Spleen (tissue), 11 donors: ENCODE data around the gene TP53INP2. TPM values are rescaled to one million over a fixed set of nuclear protein-coding genes. Genes with fewer than 3 reads are reported as not detected.
"Not testable (repeated sequence)": the region's sequence is repeated elsewhere in the genome, so short reads cannot be mapped to it uniquely, and the experiment has no call there.

Source experiments
- DNase-seq: peaks from one replicate; pipeline ENCODE4 v3.0.0-alpha.2; 2020
- H3K27ac ChIP-seq, 8 donors: fragments of 200-600 bp; sonication (generic) in 7 of 8; 1 replicate in 4 of 8; 2 replicates in 4 of 8; pipeline versions ENCODE4 v1.5.0 to v1.8.0; 2016 to 2021; ENCODE audit warnings: inconsistent platforms in 4 of 8, mild to moderate bottlenecking in 4 of 8, moderate library complexity in 1 of 8
- H3K27me3 ChIP-seq, 7 donors: fragments of 200-600 bp; sonication (generic) in 6 of 7; replicated peaks in 1 of 7; 1 replicate in 4 of 7; 2 replicates in 3 of 7; pipeline versions ENCODE4 v1.5.0 to v1.8.0; 2016 to 2021; ENCODE audit warnings: inconsistent platforms in 3 of 7, mild to moderate bottlenecking in 1 of 7
- H3K36me3 ChIP-seq, 6 donors: fragments of 200-600 bp; sonication (generic) in 5 of 6; 1 replicate in 4 of 6; 2 replicates in 2 of 6; pipeline versions ENCODE4 v1.5.0 to v1.8.0; 2016 to 2021; ENCODE audit warnings: inconsistent platforms in 2 of 6
- H3K4me1 ChIP-seq, 6 donors: fragments of 200-600 bp; sonication (generic) in 5 of 6; 1 replicate in 3 of 6; 2 replicates in 3 of 6; pipeline versions ENCODE4 v1.5.0 to v1.8.0; 2016 to 2021; ENCODE audit warnings: inconsistent platforms in 3 of 6
- H3K4me3 ChIP-seq, 8 donors: fragments of 200-600 bp; sonication (generic) in 7 of 8; 1 replicate in 4 of 8; 2 replicates in 4 of 8; pipeline versions ENCODE4 v1.5.0 to v1.8.0; 2016 to 2021; ENCODE audit warnings: inconsistent platforms in 4 of 8, mild to moderate bottlenecking in 4 of 8, moderate library complexity in 2 of 8
- H3K9me3 ChIP-seq, 8 donors: fragments of 200-600 bp; sonication (generic) in 7 of 8; 1 replicate in 4 of 8; 2 replicates in 4 of 8; pipeline versions ENCODE4 v1.5.0 to v1.8.0; 2016 to 2021; ENCODE audit warnings: inconsistent platforms in 4 of 8
- POLR2A ChIP-seq, 3 donors: fragments of 450-650 bp; IDR thresholded peaks; one replicate each; pipeline ENCODE4 v1.5.1; 2017; ENCODE audit warnings: antibody characterized with exemption in 3 of 3, mild to moderate bottlenecking in 1 of 3
- POLR2AphosphoS5 ChIP-seq, 3 donors: sonication (generic); formaldehyde crosslinking; IDR thresholded peaks; one replicate each; pipeline ENCODE4 v1.5.1; 2017; ENCODE audit warnings: antibody characterized with exemption in 3 of 3
- WGBS, 5 donors: extraction: QIAGEN DNeasy Blood & Tissue Kit in 3 of 5; methylation state at CpG; one replicate each; pipeline versions ENCODE4 v1.1.5 to v1.1.7; 2013 to 2018; 5-methylcytosine and 5-hydroxymethylcytosine counted together
- intact Hi-C: fragments of 100-400 bp; cut with DNase I; formaldehyde crosslinking; loops from one replicate; pipeline ENCODE4 v1.15.0; 2023; ENCODE audit warnings: low total_unique reads
- polyA plus RNA-seq, 3 donors: library from polyadenylated mRNA; stranded (reverse); fragments of 200-250 nt; gene quantifications; one replicate each; pipeline ENCODE4 v1.2.1, GENCODE V29; 2013
- total RNA-seq, 7 donors: library from RNA; depleted of rRNA in 3 of 7; stranded (reverse); fragments of >200 nt in 3 of 7; fragmentation: NEBNext Ultra II Directional in 4 of 7; extraction: Animal tissue kit (Norgen Biotek cat#: 25700) in 4 of 7; gene quantifications; one replicate each; pipeline versions ENCODE4 v1.1.0 to v1.2.1, GENCODE V29; 2016 to 2021
- TF ChIP-seq, protein P1 (sequence below), 11 experiments: fragments of 200-600 bp in 7 of 11; fragments of 450-650 bp in 4 of 11; sonication (generic) in 4 of 11; IDR thresholded peaks in 8 of 11; conservative IDR thresholded peaks in 3 of 11; 1 replicate in 7 of 11; 2 replicates in 4 of 11; pipeline versions ENCODE4 v1.4.0 to v1.8.0; 2016 to 2021; ENCODE audit warnings: antibody characterized with exemption in 11 of 11, inconsistent platforms in 4 of 11, mild to moderate bottlenecking in 1 of 11
- donor health status: healthy with polysubstance abuse.
- donor health status: DM: no; HTN: no; CAD: no; lungs with moderate emphysema.
- donor health status: DM: no; HTN: no; CAD: no.
- donor health status: Bipolar disorder and iron deficiency.
- donor health status: healthy.
- donor health status: DM: no; HTN: no; CAD: no.
- donor health status: DM: yes; HTN: yes; CAD: no.

Gene TP53INP2
- total and polyA plus RNA-seq, 10 donors = 2.0 to 10.6 (median 6.4) TPM

DNA sequence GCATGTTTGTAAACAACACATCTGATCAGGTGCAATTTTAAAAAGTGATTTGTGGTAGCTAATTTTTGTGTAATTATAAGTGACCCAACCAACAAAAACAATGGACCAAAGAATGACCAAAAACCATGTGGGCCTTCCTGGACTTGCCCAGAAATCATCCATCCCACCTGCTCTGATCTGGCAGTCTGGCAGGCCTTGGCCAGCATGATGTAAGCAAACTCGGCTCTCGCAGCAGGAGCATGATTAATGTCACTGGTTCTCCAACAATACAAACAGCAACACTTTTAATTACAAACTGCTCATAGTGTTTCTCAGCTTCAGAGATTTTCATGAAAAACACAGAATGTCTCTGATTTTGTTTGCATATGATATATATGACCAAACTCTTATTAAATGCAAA lies 16.1 kb downstream of the TP53INP2 start:
- Histone ChIP-seq H3K4me3 (no peak overlapping the region), H3K4me1 (peaks cover 0 to 7% (median 0%) of the 10 kb centered on the region in 6 donors), H3K27me3 (no peaks in the 10 kb centered on the region), H3K36me3 (peaks cover 0 to 95% (median 34%) of the 10 kb centered on the region in 6 donors), H3K9me3 (no peaks in the 10 kb centered on the region), H3K27ac (no peak overlapping the region)
- TF ChIP-seq, protein P1, sequence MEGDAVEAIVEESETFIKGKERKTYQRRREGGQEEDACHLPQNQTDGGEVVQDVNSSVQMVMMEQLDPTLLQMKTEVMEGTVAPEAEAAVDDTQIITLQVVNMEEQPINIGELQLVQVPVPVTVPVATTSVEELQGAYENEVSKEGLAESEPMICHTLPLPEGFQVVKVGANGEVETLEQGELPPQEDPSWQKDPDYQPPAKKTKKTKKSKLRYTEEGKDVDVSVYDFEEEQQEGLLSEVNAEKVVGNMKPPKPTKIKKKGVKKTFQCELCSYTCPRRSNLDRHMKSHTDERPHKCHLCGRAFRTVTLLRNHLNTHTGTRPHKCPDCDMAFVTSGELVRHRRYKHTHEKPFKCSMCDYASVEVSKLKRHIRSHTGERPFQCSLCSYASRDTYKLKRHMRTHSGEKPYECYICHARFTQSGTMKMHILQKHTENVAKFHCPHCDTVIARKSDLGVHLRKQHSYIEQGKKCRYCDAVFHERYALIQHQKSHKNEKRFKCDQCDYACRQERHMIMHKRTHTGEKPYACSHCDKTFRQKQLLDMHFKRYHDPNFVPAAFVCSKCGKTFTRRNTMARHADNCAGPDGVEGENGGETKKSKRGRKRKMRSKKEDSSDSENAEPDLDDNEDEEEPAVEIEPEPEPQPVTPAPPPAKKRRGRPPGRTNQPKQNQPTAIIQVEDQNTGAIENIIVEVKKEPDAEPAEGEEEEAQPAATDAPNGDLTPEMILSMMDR (IDR thresholded peaks at IDR 0.05 in 8 of 11, conservative IDR thresholded peaks at IDR 0.05 in 3 of 11) = no peak
- no peak for TF ChIP-seq POLR2A (IDR thresholded peaks at IDR 0.05)
- no peak for TF ChIP-seq POLR2AphosphoS5 (IDR thresholded peaks at IDR 0.05)
- DNase-seq = no peak
- 77 to 88% (median 83%) methylated on average over 2 of the region's 2 CpGs for WGBS, 5 donors
- intact Hi-C loops = no loop called here

DNA sequence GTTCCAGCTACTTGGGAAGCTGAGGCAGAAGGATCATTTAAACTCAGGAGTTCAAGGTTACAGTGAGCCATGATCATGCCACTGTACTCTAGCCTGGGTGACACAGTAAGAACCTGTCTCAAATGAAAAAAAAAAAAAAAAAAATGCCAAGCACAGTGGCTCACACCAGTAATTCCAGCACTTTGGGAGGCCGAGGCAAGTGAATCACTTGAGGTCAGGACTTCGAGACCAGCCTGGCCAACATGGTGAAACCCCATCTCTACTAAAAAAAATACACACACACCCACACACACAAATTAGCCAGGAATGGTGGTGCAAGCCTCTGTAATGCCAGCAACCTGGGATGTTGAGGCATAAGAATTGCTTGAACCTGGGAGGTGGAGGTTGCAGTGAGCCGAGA lies 18.4 kb downstream of the TP53INP2 start:
- H3K4me1 ChIP-seq, H3K27ac ChIP-seq, DNase-seq, H3K9me3 ChIP-seq, H3K27me3 ChIP-seq, intact Hi-C loops, H3K4me3 ChIP-seq: not testable (repeated sequence)
- peaks cover 0 to 95% (median 46%) of the 10 kb centered on the region in 6 donors for H3K36me3 ChIP-seq
- WGBS, 5 donors = 75 to 95% (median 93%) methylated on average over 3 of the region's 3 CpGs

DNA sequence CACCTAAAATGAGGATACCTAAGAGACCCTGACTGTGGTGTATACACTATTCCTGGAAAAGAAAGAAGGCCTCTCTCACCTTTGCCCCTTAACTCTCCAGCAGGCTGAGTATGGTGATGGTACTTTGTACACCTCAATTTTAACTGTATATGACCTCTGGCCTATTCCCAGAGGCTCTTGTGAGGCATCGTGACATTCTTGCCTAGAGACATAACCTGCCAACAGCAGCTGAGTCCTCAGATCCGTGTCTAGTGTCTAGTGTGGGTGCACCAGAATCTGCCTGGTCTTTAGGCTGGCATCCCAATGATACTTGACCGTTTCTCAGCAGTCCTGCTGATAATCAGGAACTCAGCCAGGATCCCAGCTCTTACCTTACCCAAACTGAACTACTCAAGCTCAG lies 20.0 kb downstream of the TP53INP2 start:
- H3K9me3 ChIP-seq = no peaks in the 10 kb centered on the region
- TF ChIP-seq, protein P1 (IDR thresholded peaks at IDR 0.05 in 8 of 11, conservative IDR thresholded peaks at IDR 0.05 in 3 of 11) = no peak
- TF ChIP-seq POLR2A (IDR thresholded peaks at IDR 0.05) = no peak
- TF ChIP-seq POLR2AphosphoS5 (IDR thresholded peaks at IDR 0.05) = no peak
- intact Hi-C loops = no loop called here
- WGBS, 5 donors = 83 to 96% (median 93%) methylated on average over 3 of the region's 3 CpGs
- H3K36me3 ChIP-seq = peaks cover 0 to 97% (median 48%) of the 10 kb centered on the region in 6 donors
- no peak overlapping the region for H3K4me3 ChIP-seq
- H3K27ac ChIP-seq = no peak overlapping the region
- peaks cover 0 to 7% (median 0%) of the 10 kb centered on the region in 6 donors for H3K4me1 ChIP-seq
- DNase-seq = no peak
- H3K27me3 ChIP-seq = no peaks in the 10 kb centered on the region

DNA sequence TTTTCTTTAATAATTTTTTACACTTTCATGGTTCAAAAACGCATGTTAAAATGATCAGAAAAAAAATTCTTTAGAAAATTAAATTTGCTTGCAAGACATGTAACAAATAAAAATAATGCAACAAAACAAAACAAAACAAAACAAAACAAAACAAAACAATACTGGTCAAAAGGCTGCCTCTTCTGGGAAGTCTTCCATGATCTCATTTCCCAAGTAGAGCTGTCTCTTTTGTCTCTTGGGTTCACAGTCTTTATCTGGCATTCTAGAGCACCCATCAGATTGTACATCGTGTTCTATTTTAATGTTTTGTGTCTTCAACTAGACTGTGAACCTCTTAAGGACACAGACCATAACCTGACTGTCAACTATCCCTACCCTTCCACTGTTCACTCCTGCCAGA lies 25.3 kb downstream of the TP53INP2 start:
- H3K27ac ChIP-seq = no peak overlapping the region
- WGBS, 5 donors = 95 to 100% (median 97%) methylated on average over 2 of the region's 2 CpGs
- no peak for DNase-seq
- H3K9me3 ChIP-seq = no peaks in the 10 kb centered on the region
- no peaks in the 10 kb centered on the region for H3K4me1 ChIP-seq
- no peaks in the 10 kb centered on the region for H3K27me3 ChIP-seq
- no peak overlapping the region for H3K4me3 ChIP-seq
- TF ChIP-seq POLR2AphosphoS5 (IDR thresholded peaks at IDR 0.05) = no peak
- no peak for TF ChIP-seq POLR2A (IDR thresholded peaks at IDR 0.05)
- TF ChIP-seq, protein P1 (IDR thresholded peaks at IDR 0.05 in 8 of 11, conservative IDR thresholded peaks at IDR 0.05 in 3 of 11) = no peak
- H3K36me3 ChIP-seq = peaks cover 0 to 100% (median 42%) of the 10 kb centered on the region in 6 donors
- intact Hi-C loops = no loop called here

DNA sequence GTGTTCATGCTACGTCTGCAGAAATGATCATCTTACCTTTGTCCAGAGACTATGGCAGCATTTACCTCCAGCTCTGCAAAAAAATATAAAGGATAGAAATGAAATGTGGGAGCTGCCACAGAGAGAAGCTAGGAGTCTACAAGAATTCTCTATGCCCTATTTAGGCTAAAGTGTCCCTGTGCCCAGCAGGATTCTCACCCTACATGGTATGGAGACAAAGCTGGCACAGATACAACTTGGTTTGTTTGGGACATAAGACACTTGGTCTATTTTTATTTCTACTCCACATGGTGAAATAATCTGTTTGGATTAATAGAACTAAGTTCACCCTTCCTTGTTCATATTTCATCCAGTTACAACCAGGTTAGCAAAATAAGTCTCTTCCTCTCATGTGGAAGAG lies 28.4 kb downstream of the TP53INP2 start:
- Histone ChIP-seq H3K27ac (no peak overlapping the region), H3K27me3 (no peaks in the 10 kb centered on the region), H3K9me3 (no peaks in the 10 kb centered on the region), H3K4me3 (no peak overlapping the region), H3K4me1 (no peaks in the 10 kb centered on the region), H3K36me3 (peaks cover 0 to 97% (median 23%) of the 10 kb centered on the region in 6 donors)
- intact Hi-C loops = no loop called here
- TF ChIP-seq, protein P1 (IDR thresholded peaks at IDR 0.05 in 8 of 11, conservative IDR thresholded peaks at IDR 0.05 in 3 of 11) = no peak
- TF ChIP-seq POLR2A (IDR thresholded peaks at IDR 0.05) (no peak), POLR2AphosphoS5 (IDR thresholded peaks at IDR 0.05) (no peak)
- WGBS, 5 donors = 94 to 100% (median 100%) methylated on average over 1 of the region's 1 CpG
- DNase-seq = no peak
